Progenitor cell of endocrine pancreas (in vitro differentiated cells): ENCODE data around the gene JMJD1C. TPM values are rescaled to one million over a fixed set of nuclear protein-coding genes. Genes with fewer than 3 reads are reported as not detected.

Experiments
- DNase-seq: peaks from one replicate; pipeline ENCODE4 v3.0.0; 2021; ENCODE audit warnings: low spot score; ENCODE audit not compliant: unreplicated experiment
- H3K27ac Mint-ChIP-seq: 2 replicates; pipeline ENCODE4 v1.8.0; 2021; ENCODE audit warnings: mild to moderate bottlenecking, moderate library complexity, mixed read lengths
- H3K27me3 Mint-ChIP-seq: 2 replicates; pipeline ENCODE4 v1.8.0; 2021; ENCODE audit warnings: mixed read lengths
- H3K36me3 Mint-ChIP-seq: 2 replicates; pipeline ENCODE4 v1.8.0; 2022; ENCODE audit warnings: mixed read lengths; ENCODE audit not compliant: insufficient read depth
- H3K4me1 Mint-ChIP-seq: 2 replicates; pipeline ENCODE4 v1.8.0; 2021; ENCODE audit warnings: low read depth, mixed read lengths
- H3K4me3 Mint-ChIP-seq: 2 replicates; pipeline ENCODE4 v1.8.0; 2021; ENCODE audit warnings: low read depth, mild to moderate bottlenecking, moderate library complexity, mixed read lengths
- H3K9me3 Mint-ChIP-seq: 2 replicates; pipeline ENCODE4 v1.8.0; 2021; ENCODE audit warnings: low read depth, mixed read lengths
- total RNA-seq: library from RNA; stranded (reverse); gene quantifications from 2 replicates; pipeline ENCODE4 v1.2.1, GENCODE V29; 2021
- TF ChIP-seq, protein P1 (sequence below): fragments of 200-600 bp; sonication (generic); IDR thresholded peaks from one replicate; pipeline ENCODE4 v1.5.0; 2021; ENCODE audit warnings: antibody characterized with exemption, mild to moderate bottlenecking; ENCODE audit not compliant: unreplicated experiment

Gene JMJD1C
- total RNA-seq, 1 donor from 2014 or later: 117 TPM

DNA sequence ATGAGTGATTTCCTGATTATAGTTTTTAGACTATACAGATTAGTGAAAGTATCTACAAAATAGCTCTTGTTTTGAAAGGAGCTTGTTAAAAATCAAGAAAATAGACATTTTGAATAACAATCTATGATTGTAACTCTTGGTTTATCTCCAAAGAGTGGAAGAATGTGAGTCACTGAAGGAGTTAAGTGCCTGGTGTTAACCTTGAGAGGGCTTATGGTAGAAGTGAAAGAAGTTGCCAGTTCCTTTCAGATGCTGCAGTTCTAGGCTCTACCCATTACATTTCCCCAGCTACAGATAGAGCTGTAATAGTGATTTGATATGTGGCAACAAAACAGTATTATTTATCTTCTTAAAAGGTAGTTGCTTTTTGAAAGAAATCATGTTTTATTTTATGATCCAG lies 320.0 kb downstream of the JMJD1C start:
- no peak for DNase-seq
- Mint-ChIP-seq H3K4me3 (no peak overlapping the region), H3K36me3 (peaks cover 4% of the 10 kb centered on the region), H3K27ac (no peak overlapping the region), H3K4me1 (no peaks in the 10 kb centered on the region), H3K9me3 (no peaks in the 10 kb centered on the region), H3K27me3 (no peaks in the 10 kb centered on the region)
- TF ChIP-seq, protein P1, sequence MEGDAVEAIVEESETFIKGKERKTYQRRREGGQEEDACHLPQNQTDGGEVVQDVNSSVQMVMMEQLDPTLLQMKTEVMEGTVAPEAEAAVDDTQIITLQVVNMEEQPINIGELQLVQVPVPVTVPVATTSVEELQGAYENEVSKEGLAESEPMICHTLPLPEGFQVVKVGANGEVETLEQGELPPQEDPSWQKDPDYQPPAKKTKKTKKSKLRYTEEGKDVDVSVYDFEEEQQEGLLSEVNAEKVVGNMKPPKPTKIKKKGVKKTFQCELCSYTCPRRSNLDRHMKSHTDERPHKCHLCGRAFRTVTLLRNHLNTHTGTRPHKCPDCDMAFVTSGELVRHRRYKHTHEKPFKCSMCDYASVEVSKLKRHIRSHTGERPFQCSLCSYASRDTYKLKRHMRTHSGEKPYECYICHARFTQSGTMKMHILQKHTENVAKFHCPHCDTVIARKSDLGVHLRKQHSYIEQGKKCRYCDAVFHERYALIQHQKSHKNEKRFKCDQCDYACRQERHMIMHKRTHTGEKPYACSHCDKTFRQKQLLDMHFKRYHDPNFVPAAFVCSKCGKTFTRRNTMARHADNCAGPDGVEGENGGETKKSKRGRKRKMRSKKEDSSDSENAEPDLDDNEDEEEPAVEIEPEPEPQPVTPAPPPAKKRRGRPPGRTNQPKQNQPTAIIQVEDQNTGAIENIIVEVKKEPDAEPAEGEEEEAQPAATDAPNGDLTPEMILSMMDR: no peak

DNA sequence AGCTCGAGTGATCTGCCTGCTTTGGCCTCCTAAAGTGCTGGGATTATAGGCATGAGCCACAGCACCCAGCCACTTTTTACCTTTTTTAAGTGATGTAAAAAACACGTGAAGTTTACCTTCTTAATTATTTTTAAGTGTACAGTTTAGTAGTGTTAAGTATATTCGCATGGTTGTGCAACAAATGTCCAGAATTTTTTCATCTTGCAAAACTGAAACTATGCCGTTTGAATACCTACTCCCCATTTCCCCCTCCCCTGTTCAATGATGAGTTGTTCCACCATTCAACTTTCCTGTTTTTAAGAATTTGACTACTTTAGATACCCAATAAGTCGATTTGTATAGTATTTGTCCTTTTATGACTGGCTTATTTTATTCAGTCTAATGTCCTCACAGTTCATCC lies 321.8 kb downstream of the JMJD1C start:
- no peak overlapping the region for H3K4me3 Mint-ChIP-seq
- TF ChIP-seq, protein P1: no peak
- no peak overlapping the region for H3K27ac Mint-ChIP-seq

DNA sequence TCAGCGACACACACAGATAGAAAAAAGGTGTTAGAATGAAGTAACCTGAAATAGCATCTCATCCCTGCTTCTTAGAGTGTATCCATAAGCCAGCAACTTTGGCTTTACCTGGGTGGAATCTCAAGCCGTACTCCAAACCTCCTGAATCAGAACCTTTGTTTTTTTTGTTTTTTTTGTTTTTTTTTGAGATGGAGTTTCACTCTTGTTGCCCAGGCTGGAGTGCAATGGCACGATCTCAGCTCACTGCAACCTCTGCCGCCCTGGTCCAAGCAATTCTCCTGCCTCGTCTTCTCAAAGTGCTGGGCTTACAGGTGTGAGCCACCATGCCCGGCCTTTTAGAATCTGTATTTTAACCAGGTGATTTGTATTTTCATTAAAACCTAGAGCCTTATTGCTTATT lies 323.6 kb downstream of the JMJD1C start:
- H3K36me3 Mint-ChIP-seq: no peaks in the 10 kb centered on the region
- H3K4me3 Mint-ChIP-seq: no peak overlapping the region
- H3K27me3 Mint-ChIP-seq: no peaks in the 10 kb centered on the region
- no peak for DNase-seq
- H3K27ac Mint-ChIP-seq: no peak overlapping the region
- H3K4me1 Mint-ChIP-seq: peaks cover 12% of the 10 kb centered on the region
- TF ChIP-seq, protein P1: no peak
- H3K9me3 Mint-ChIP-seq: no peaks in the 10 kb centered on the region

More for the DNA sequence above, 321.8 kb downstream of the JMJD1C start:
- Mint-ChIP-seq H3K9me3 (no peaks in the 10 kb centered on the region), H3K27me3 (no peaks in the 10 kb centered on the region), H3K36me3 (peaks cover 1% of the 10 kb centered on the region), H3K4me1 (no peaks in the 10 kb centered on the region)
- no peak for DNase-seq

DNA sequence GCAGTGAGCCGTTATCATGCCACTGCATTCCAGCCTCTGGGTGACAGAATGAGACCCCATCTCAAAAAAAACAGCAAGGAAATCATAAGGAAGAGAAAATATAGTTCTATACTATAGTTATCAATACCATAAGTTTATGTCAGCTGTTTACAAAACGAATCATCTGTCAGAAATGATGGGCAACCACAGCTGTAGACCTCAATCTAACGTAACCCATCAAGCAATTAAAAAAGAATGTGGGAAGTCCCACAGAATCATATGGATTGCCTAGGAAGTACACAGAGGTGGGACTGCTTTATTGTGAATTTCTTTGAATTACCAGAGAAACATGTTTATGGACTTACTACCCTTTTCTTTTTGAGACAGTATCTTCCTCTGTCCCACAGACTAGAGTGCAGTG lies 325.7 kb downstream of the JMJD1C start:
- Mint-ChIP-seq H3K27ac (no peak overlapping the region), H3K27me3 (no peaks in the 10 kb centered on the region), H3K4me1 (peaks cover 16% of the 10 kb centered on the region), H3K4me3 (no peak overlapping the region), H3K9me3 (no peaks in the 10 kb centered on the region), H3K36me3 (no peaks in the 10 kb centered on the region)
- no peak for DNase-seq
- TF ChIP-seq, protein P1: no peak

DNA sequence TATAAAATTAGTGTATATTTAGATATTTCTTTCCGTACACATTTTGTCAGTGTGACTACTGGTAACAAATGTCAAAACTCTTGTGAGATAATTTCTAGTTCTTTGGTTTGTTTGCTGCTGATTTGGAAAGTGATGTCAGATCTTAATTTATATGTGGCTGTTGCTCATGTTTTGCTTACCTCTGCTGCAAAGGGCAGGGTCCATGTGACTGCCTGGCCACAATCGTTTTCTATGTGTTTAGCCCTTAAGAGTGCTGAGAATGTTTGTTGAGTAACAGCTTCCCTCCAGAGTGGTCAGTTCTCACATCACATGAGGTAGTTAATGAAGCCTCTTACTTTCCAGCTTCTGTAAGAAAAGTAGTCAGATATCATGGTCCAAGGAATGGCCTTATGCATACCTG lies 328.5 kb downstream of the JMJD1C start:
- H3K9me3 Mint-ChIP-seq: peaks cover 6% of the 10 kb centered on the region
- H3K36me3 Mint-ChIP-seq: peaks cover 6% of the 10 kb centered on the region
- H3K27ac Mint-ChIP-seq: peak overlapping the region; percentile 40
- H3K4me3 Mint-ChIP-seq: no peak overlapping the region
- no peak for DNase-seq
- TF ChIP-seq, protein P1: no peak
- peaks cover 24% of the 10 kb centered on the region for H3K4me1 Mint-ChIP-seq
- no peaks in the 10 kb centered on the region for H3K27me3 Mint-ChIP-seq
